GM19452 (cell line): Measurements from ENCODE around the gene KLK2.

ENCODE experiments used
- ATAC-seq: cut with Tn5 transposase; IDR thresholded peaks from one replicate; pipeline ENCODE4 v1.9.1; 2021; ENCODE audit not compliant: unreplicated experiment

The KLK2 gene

GRCh38 chr19:50844296-50844935 is 28.8 kb upstream of the KLK2 start:
- no peak for ATAC-seq

- no peak for ATAC-seq
Observed at GRCh38 chr19:50850738-50851137, 22.5 kb upstream of the KLK2 start.

GRCh38 chr19:50851620-50852019 is 21.6 kb upstream of the KLK2 start:
- no peak for ATAC-seq

GRCh38 chr19:50854636-50855410 is 18.4 kb upstream of the KLK2 start, which contains the start of gene KLK3:
Gene KLK3 (plus strand): TSS chr19:50854915. CDS start chr19:50854956, 41 bp downstream.
- ATAC-seq: no peak

- ATAC-seq: no peak
Observed at GRCh38 chr19:50857366-50857765, 15.9 kb upstream of the KLK2 start.

- no peak for ATAC-seq
Observed at GRCh38 chr19:50858886-50859285, 14.4 kb upstream of the KLK2 start.

- ATAC-seq: no peak
Observed at GRCh38 chr19:50859849-50860248, 13.4 kb upstream of the KLK2 start.

GRCh38 chr19:50861010-50861409 is 12.2 kb upstream of the KLK2 start:
- ATAC-seq: no peak

GRCh38 chr19:50861496-50862286 is 11.5 kb upstream of the KLK2 start:
- no peak for ATAC-seq

- ATAC-seq: no peak
Observed at GRCh38 chr19:50869479-50869878, 3.8 kb upstream of the KLK2 start.

- ATAC-seq: no peak
Observed at GRCh38 chr19:50870417-50871089, 2.7 kb upstream of the KLK2 start.

GRCh38 chr19:50874211-50874610 is 972 bp downstream of the KLK2 start:
- no peak for ATAC-seq

- no peak for ATAC-seq
Observed at GRCh38 chr19:50875795-50876422, 2.7 kb downstream of the KLK2 start.

GRCh38 chr19:50876456-50876855 is 3.2 kb downstream of the KLK2 start:
- ATAC-seq: no peak

- no peak for ATAC-seq
Observed at GRCh38 chr19:50877338-50877737, 4.1 kb downstream of the KLK2 start.

GRCh38 chr19:50878851-50879250 is 5.6 kb downstream of the KLK2 start:
- ATAC-seq: no peak

GRCh38 chr19:50880241-50880640 is 7.0 kb downstream of the KLK2 start:
- no peak for ATAC-seq

GRCh38 chr19:50882188-50882587 is 8.9 kb downstream of the KLK2 start:
- ATAC-seq: no peak

- no peak for ATAC-seq
Observed at GRCh38 chr19:50889638-50890037, 16.4 kb downstream of the KLK2 start.

- no peak for ATAC-seq
Observed at GRCh38 chr19:50890422-50891252, 17.4 kb downstream of the KLK2 start.
